Neural crest cell (in vitro differentiated cells): ENCODE measurements around the gene SRR. TPM values are rescaled to one million over a fixed set of nuclear protein-coding genes. Genes with fewer than 3 reads are reported as not detected.
A peak's percentile ranks its signal among the peaks of the same experiment; 100 is the strongest.

Experiments
- DNase-seq: peaks from one replicate; pipeline ENCODE4 v3.0.0; 2021; ENCODE audit warnings: low read depth, mixed read lengths, low spot score
- H3K27ac Mint-ChIP-seq: one replicate; pipeline ENCODE4 v1.8.0; 2021; ENCODE audit warnings: mild to moderate bottlenecking, mixed read lengths; ENCODE audit not compliant: unreplicated experiment
- H3K27me3 Mint-ChIP-seq: 2 replicates; pipeline ENCODE4 v1.8.0; 2021; ENCODE audit warnings: low read depth, mild to moderate bottlenecking, mixed read lengths
- H3K36me3 Mint-ChIP-seq: 2 replicates; pipeline ENCODE4 v1.8.0; 2021; ENCODE audit warnings: low read depth, mild to moderate bottlenecking, mixed read lengths
- H3K4me1 Mint-ChIP-seq: 2 replicates; pipeline ENCODE4 v1.8.0; 2021; ENCODE audit warnings: mixed read lengths
- H3K4me3 Mint-ChIP-seq: one replicate; pipeline ENCODE4 v1.8.0; 2021; ENCODE audit warnings: mild to moderate bottlenecking, mixed read lengths
- H3K9me3 Mint-ChIP-seq: 2 replicates; pipeline ENCODE4 v1.8.0; 2021; ENCODE audit warnings: mixed read lengths
- total RNA-seq: library from RNA; stranded (reverse); gene quantifications from 2 replicates; pipeline ENCODE4 v1.2.1, GENCODE V29; 2021
- TF ChIP-seq, protein P1 (sequence below): fragments of 200-600 bp; sonication (generic); conservative IDR thresholded peaks from 2 replicates; pipeline ENCODE4 v1.5.0; 2021; ENCODE audit warnings: antibody characterized with exemption, mild to moderate bottlenecking

SRR gene
- total RNA-seq, 1 donor from 2014 or later = 35.7 TPM

DNA sequence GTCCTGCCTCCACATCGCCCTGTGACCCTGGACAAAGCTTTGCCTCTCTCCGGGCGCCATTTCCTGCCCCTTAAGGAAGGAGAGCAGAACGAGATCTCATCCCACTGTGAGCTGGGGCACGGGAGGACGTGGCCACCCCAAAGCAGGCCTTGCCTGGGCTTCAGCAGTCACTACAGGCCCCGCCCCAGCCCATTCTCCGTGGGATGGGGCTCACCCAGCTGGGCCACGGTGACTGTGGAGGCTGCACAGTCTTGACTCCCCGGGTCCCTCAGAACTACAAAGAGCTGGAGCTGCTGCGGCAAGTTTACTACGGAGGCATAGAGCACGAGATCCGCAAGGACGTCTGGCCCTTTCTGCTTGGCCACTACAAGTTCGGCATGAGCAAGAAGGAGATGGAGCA, 68.9 kb downstream of the SRR start:
- TF ChIP-seq, protein P1, sequence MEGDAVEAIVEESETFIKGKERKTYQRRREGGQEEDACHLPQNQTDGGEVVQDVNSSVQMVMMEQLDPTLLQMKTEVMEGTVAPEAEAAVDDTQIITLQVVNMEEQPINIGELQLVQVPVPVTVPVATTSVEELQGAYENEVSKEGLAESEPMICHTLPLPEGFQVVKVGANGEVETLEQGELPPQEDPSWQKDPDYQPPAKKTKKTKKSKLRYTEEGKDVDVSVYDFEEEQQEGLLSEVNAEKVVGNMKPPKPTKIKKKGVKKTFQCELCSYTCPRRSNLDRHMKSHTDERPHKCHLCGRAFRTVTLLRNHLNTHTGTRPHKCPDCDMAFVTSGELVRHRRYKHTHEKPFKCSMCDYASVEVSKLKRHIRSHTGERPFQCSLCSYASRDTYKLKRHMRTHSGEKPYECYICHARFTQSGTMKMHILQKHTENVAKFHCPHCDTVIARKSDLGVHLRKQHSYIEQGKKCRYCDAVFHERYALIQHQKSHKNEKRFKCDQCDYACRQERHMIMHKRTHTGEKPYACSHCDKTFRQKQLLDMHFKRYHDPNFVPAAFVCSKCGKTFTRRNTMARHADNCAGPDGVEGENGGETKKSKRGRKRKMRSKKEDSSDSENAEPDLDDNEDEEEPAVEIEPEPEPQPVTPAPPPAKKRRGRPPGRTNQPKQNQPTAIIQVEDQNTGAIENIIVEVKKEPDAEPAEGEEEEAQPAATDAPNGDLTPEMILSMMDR = no peak
- H3K27me3 Mint-ChIP-seq = no peaks in the 10 kb centered on the region
- no peak for DNase-seq
- no peak overlapping the region for H3K4me3 Mint-ChIP-seq
- no peaks in the 10 kb centered on the region for H3K9me3 Mint-ChIP-seq
- peaks cover 16% of the 10 kb centered on the region for H3K4me1 Mint-ChIP-seq
- H3K27ac Mint-ChIP-seq = peak overlapping the region; percentile 19
- no peaks in the 10 kb centered on the region for H3K36me3 Mint-ChIP-seq

DNA sequence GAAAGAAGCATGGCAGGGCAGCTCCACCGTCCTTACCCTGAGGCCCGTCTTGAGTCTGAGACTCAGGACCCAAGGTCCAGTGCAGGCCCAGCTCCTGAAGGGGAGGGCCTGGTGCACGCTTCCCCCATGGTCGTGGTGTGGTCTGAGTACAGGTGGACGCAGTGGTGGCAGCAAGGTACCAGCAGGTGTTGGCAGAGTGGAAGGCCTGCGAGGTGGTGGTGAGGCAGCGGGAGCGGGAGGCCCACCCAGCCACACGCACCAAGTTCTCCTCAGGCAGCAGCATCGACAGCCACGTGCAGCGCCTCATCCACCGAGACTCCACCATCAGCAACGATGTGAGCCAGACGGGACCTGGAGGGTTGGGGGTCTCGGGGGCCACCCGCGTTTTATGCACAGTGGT, 69.4 kb downstream of the SRR start:
- DNase-seq = no peak
- TF ChIP-seq, protein P1 = no peak
- H3K4me1 Mint-ChIP-seq = peaks cover 16% of the 10 kb centered on the region
- H3K27me3 Mint-ChIP-seq = no peaks in the 10 kb centered on the region
- no peaks in the 10 kb centered on the region for H3K36me3 Mint-ChIP-seq
- no peak overlapping the region for H3K27ac Mint-ChIP-seq
- no peaks in the 10 kb centered on the region for H3K9me3 Mint-ChIP-seq
- H3K4me3 Mint-ChIP-seq = no peak overlapping the region

Other genes starting within 250 kb of the SRR start
- 0.37 and 0.82 TPM in 2 replicates for gene HIC1, start 248.8 kb upstream of the SRR start, total RNA-seq
- 52.6 and 57.2 TPM in 2 replicates for gene SMG6, start 165 bp upstream of the SRR start, total RNA-seq
- 50.2 and 50.5 TPM in 2 replicates for gene TSR1, start 32.5 kb downstream of the SRR start, total RNA-seq
- gene SGSM2, start 33.6 kb downstream of the SRR start, total RNA-seq = 92.1 and 102 TPM in 2 replicates
- 24.7 and 26.9 TPM in 2 replicates for gene MNT, start 97.1 kb downstream of the SRR start, total RNA-seq
- 44.9 and 49.9 TPM in 2 replicates for gene METTL16, start 207.9 kb downstream of the SRR start, total RNA-seq